HG03064 (cell line): ENCODE measurements around the gene RBM25.
"Not testable (repeated sequence)": the region's sequence is repeated elsewhere in the genome, so short reads cannot be mapped to it uniquely, and the experiment has no call there.

Source experiments
- ATAC-seq: cut with Tn5 transposase; IDR thresholded peaks from one replicate; pipeline ENCODE4 v1.9.1; 2021; ENCODE audit warnings: low read depth; ENCODE audit not compliant: unreplicated experiment

The RBM25 gene

DNA sequence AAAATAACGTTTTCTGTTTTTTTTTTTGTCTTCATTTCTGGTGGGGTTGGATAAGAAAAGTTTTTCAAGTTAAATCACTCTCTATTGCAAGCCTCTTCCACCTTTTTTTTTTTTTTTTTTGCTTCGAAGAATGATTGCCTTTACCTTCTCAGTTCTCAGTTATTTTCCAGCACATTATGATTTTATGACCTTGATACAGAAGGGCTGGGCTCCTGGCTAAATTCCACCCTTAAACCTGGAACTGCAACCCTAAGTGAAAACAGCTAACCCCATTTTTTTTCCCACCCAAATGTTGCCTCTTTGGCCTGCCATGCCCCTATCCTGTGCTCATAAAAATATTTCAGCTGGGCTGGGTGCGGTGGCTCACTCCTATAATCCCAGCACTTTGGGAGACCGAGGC is 109.4 kb downstream of the RBM25 start:
- ATAC-seq: no peak

DNA sequence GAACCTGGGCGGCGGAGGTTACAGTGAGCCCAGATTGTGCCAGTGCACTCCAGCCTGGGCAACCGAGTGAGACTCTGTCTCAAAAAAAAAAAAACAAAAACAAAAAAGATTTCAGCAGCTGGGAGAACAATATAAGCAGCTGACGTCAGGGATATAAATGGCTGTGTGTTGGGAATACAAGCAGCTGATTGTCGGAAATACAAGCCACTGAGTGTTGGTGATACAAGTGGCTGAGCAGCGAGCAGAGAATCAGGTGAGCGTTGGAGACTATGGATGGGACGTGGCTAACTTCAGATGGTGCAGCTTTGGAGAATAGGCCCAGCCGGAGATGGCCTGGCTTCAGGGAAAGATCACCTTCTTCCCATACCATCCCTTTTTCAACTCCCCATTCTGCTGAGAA is 109.9 kb downstream of the RBM25 start:
- no peak for ATAC-seq

DNA sequence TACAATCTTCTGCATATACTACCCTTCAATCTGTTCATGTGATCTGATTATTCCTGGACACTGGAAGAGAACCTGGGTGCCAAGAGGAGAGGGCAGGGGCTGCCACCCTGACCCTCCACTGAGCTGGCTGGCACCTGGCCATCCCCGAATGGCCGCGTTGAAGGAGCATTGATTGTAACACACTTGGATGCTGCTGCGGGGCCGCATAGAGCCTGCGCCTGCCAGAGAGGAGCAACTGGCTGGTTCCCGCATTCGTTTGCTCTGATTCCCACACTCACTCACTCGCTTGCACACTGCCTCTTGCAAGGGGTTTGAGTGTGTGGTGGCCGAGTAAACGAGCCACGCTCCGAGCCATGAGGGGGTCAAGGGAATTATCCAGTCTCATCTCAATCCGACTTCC is 110.4 kb downstream of the RBM25 start:
- no peak for ATAC-seq

DNA sequence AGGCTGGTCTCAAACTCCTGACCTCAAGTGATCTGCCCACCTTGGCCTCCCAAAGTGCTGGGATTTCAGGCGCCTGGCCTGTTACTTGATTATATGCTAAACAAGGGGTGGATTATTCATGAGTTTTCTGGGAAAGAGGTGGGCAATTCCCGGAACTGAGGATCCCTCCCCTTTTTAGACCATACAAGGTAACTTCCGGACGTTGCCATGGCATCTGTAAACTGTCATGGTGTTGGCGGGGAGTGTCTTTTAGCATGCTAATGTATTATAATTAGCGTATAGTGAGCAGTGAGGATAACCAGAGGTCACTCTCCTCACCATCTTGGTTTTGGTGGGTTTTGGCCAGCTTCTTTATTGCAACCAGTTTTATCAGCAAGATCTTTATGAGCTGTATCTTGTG is 111.5 kb downstream of the RBM25 start:
- not testable (repeated sequence) for ATAC-seq

DNA sequence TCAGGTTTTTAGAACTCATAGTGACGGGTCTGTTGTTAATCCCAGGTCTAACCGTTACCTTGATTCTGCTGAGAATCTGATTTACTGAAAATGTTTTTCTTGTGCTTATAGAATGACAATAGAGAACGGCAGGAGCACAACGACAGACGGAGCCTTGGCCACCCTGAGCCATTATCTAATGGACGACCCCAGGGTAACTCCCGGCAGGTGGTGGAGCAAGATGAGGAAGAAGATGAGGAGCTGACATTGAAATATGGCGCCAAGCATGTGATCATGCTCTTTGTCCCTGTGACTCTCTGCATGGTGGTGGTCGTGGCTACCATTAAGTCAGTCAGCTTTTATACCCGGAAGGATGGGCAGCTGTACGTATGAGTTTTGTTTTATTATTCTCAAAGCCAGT is 112.4 kb downstream of the RBM25 start:
- ATAC-seq: no peak

DNA sequence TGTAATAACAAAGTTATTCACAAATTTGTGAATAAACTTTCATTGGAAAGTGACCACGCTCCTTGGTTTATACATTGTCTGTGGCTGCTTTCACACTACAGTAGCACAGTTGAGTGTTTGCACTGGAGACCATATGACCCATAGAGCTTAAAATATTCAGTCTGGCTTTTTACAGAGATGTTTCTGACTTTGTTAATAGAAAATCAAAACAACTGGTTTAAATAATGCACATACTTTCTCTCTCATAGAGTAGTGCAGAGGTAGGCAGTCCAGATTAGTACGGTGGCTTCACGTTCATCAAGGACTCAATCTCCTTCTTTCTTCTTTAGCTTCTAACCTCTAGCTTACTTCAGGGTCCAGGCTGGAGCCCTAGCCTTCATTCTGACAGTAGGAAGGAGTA is 114.2 kb downstream of the RBM25 start:
- ATAC-seq: no peak

DNA sequence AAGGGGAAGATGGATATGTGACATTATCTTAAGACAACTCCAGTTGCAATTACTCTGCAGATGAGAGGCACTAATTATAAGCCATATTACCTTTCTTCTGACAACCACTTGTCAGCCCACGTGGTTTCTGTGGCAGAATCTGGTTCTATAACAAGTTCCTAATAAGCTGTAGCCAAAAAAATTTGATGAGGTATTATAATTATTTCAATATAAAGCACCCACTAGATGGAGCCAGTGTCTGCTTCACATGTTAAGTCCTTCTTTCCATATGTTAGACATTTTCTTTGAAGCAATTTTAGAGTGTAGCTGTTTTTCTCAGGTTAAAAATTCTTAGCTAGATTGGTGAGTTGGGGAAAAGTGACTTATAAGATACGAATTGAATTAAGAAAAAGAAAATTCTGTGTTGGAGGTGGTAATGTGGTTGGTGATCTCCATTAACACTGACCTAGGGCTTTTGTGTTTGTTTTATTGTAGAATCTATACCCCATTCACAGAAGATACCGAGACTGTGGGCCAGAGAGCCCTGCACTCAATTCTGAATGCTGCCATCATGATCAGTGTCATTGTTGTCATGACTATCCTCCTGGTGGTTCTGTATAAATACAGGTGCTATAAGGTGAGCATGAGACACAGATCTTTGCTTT is 114.9 kb downstream of the RBM25 start:
- no peak for ATAC-seq
